Stimulated activated CD8-positive, alpha-beta memory T cell treated with anti-CD3 and anti-CD28 coated beads, Interleukin-7, amount 100 ng/mL, for 48 hours (primary cell): ENCODE data around the gene IL1RAPL1.

Experiments
- DNase-seq, 2 donors: peaks; one replicate each; pipeline ENCODE4 v3.0.0-alpha.2; 2020; ENCODE audit warnings: low read depth in 1 of 2; ENCODE audit errors: extremely low read depth in 1 of 2

The IL1RAPL1 gene

DNA sequence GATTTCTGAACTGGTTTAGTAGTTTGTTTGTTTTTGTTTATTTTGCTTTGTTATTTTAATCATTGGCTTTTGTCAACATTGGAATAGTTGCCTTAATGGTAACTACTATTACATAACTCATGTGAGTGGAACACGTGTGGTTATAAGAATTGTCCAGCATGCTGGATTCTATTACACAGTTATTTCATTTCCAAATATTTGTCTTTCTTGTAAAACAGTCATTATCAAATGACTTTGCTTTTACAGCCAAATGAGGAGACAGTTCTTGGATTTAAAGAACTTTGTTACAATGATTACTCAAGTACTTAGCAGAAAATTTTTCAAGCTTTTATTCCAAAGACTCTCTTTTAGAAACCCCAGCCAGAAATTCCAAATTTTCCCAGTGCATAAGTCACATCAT lies 1112.0 kb downstream of the IL1RAPL1 start:
- DNase-seq: no peak

DNA sequence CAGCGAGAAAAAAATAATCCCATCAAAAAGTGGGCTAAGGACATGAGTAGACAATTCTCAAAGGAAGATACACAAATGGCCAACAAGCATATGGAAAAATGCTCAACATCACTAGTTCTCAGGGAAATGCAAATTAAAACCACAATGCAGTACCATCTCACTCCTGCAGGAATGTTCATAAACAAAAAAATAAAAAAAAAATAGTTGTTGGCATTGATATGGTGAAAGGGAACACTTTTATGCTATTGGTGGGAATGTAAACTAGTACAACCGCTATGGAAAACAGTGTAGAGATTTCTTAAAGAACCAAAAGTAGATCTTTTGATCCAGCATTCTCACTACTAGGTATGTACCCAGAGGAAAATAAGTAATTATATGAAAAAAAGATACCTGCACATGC lies 1119.8 kb downstream of the IL1RAPL1 start:
- no peak for DNase-seq

DNA sequence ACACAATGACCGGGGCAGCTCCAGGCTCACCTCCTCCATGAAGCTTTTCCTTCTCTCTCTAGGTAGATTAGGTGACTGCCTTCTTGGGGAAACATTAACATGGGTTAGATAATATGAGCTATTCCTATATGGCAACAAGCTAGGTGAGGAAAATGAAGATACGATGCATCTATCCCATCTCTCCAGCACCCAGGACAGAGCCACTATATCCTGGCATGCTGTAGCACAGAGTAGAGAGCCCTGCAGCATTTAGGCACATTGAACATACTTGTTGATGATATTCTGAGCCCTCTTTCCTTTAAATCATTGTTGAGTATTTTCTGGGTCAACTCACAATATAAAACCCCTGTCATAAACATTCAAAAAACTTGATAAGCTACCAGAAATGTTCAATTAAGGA lies 1133.9 kb downstream of the IL1RAPL1 start:
- DNase-seq: no peak

DNA sequence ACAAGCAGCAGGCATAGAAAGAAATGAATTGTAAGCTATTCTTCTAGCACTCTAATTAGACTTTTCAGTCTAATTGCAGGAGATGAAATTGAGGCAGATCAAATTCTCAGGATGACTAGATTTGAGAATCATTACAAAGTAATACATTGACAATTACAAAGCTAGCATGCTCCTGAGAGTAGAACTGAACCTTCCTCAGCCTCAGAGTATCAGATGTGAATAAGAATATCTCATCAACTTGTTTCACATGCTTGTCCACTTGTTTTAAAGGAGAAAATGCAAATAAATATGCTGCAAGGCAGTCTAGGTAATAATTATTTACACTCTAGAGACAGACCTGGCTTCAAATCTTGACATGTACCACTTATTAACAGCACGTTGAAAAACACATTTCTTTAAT lies 1137.1 kb downstream of the IL1RAPL1 start:
- no peak for DNase-seq

DNA sequence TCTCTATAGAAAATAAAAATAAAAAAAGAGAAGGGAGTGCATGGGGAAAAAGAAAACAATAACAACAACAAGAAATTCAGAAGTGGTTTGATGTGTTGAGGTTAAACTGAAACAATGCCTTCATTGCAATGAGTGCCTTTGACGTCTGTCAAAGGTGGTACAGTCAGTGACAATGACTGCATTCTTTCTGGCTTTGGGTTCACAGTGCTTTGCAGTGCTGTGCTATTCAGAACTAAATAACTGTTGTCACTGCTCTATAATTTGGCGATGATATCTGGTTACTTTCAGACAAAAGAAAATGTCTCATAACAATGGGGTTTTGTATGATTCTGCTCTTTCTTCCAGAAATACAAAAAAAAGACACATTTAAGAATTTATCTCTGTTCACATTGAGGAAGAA lies 1139.6 kb downstream of the IL1RAPL1 start:
- no peak for DNase-seq

DNA sequence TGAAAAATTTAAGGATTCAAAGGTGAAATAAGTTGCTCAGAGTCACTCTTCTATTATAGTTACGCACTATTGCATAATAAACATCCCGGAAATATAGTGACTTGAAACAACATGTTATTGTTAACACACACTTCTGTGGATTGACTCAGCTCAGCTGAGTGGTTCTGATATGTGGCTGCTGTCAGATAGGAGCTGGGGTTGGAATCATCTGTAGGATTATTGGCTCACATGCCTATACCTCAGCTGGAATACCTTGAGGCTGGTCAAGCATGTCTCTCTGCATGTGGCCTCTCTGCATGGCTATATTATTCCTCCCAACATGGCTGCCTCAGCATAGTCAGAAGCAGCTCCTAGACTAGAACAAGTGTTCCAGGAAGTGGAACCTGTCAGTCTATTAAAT lies 1141.4 kb downstream of the IL1RAPL1 start:
- no peak for DNase-seq

DNA sequence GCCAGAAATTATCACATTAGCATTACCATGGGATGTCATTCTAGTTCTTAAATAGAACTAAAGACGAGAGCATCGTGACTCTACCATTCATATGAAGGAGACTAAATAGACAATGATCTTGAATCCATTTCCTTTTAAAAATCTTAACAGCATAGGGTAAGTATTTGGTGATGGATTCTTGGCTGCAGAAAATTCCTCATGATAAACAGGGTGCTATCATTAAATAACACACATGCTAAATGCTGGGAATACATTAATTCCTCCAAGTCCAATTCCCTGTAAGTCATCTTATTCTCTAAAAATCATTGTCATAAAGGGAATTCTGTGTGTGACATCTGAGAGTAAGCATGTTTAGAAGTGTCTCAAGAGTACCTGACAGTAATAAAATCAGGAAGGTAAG lies 1157.7 kb downstream of the IL1RAPL1 start:
- DNase-seq: no peak

DNA sequence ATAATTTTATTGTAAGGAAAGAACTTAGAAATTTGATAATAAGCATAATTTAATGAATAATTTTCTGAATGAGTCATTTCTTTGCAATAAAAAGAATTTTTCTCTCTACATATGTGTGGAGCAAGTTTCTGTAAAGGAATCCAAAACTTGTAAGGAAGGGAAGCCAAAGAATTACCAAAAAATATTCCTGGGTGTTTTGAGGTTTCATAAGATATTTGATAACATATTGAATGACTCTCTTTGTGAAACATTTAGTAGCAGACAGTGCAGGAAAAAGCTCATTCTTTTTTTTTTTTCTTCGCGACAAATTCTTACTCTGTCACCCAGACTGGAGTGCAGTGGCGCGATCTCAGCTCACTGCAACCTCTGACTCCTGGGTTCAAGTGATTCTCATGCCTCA lies 1159.1 kb downstream of the IL1RAPL1 start:
- no peak for DNase-seq

DNA sequence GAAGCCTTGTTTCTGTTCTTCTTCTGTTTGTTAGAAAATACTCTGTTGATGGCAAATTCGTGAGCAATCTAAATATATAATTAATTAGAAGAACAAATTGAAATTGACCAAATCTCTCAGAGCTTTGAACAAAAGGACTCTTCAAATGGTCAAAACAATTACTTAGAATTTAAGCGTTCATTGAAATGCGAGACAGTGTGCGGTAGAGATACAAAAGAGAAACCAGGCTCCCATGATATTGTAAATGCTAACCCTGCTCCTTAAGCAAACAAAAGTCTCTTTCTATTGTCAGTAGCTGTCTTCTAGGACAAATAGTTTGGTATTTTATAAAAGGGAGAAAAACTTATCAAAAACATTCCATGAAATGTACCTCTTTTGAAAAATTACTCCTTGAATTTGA lies 1174.8 kb downstream of the IL1RAPL1 start:
- DNase-seq: no peak

DNA sequence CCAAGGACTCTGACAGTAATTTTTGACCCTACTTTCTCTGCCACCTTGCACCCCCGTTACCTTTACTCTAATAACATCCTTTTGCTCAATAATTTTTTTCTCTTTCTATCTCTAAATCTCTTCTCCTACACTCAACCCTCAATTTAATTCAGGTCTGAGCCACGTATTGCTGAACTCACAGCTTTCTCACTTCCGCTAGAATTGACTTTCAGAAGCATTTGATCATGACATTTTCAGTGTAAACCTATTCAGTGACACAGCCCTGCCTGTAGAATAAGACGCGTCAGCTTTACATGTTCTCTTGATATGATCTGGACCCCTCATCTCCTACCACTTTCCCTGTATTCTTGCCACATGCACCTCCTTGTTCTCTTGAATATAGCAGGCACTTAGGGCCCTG lies 1188.6 kb downstream of the IL1RAPL1 start:
- DNase-seq: no peak

DNA sequence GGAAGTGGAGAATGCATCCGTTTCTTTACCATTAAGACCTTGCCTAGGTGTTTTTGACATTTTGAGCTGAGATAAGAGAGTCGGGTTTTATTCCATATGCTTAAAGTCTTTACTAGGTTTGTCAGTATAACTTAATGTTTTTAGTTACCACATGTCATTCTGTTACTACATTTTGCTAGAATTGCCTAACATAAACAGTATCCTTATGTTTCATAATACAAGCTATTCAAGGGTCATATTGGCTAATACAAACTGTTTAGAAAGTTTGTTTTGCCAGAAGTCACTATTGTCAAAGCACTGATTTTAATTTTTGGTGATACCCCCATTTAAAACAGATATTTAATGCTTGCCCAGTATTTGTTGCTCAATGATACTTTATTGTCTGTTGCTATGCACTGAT lies 1200.4 kb downstream of the IL1RAPL1 start:
- DNase-seq: no peak

DNA sequence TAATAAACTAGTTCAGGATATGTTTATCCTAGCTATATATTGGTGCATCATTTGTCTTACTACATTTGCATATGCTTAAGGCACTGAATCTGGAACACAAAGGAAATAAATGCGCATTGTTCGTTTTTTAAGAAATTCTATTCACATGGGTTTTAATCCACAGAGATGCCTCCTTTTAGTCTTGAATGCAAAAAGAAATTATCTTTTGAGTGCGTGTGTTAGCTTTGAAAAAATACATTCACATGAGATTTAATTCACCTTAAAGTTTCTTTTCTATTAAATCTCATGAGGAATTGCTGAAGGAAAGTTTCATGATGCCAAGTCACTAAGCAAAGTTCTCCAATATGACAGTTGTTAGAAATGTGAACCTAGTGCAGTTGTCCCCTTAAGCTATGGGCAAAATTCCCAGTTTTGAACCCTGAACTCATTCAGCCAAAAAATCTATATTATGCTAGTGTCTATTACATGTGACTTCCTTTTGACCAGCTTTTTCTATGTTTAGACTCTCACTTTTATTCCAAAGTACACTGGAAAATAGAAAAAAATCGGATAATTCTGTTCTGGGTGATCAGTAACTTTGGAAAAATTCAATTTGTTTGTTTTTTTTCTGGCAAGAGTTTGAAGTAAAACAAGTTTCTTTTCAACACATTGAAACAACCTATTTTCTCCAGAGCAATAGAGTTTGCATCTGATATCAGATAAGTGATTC lies 1201.9 kb downstream of the IL1RAPL1 start:
- no peak for DNase-seq

DNA sequence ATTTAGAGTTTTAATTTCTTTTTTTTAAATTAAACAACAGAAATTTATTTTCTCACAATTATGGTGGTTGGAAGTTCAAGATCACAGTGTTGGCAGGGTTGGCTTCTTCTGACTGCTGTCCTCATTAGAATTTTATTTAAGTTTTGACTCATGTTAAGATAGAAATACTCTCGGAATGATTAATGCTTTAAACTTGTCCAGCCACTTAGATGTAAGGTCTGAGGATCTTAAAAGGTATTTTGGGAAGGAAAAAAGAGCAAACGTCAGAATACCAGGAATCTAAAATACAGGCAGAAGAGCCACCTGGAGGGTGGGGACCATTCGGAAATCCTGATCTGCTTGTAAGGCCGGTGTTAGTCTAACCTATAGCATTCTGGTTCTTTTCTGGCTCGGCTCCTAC lies 1205.1 kb downstream of the IL1RAPL1 start:
- no peak for DNase-seq

DNA sequence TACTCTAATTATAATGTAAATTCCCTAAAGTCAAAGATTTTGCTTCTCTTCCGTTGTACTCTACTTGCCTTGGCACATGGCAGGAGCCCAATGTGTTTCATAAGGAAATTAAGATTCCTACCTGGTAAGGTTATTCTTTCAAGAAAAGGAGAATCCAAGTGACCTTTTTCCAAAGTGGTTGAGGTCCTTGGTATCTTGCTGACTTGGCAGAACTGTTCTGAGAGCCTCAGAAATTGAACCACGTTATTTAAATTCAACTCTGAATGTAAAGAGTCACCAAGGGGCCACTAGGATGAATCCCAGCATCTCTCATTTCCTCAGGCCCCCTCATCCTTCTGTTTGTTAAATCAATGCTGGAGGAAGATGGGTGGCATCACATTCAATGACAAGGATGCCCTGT lies 1209.9 kb downstream of the IL1RAPL1 start:
- DNase-seq: no peak

DNA sequence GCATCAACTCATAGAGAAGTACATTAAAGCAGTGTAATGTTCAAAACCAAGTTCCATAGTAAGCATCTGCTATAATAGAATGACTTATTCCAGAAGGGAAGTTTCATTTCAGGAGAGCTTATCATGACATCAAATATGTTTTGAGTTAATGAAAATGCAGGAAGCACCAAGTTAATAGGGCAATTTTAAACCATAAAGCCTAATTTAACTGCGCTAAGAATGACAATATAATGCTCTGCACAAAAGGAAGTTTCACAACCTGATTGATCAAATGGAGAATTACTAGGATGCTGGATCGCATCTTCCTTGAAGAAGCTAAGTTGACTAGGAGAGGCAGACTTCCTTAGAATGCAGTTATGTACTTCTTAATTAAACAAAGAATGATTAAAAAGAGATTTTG lies 1211.2 kb downstream of the IL1RAPL1 start:
- no peak for DNase-seq

DNA sequence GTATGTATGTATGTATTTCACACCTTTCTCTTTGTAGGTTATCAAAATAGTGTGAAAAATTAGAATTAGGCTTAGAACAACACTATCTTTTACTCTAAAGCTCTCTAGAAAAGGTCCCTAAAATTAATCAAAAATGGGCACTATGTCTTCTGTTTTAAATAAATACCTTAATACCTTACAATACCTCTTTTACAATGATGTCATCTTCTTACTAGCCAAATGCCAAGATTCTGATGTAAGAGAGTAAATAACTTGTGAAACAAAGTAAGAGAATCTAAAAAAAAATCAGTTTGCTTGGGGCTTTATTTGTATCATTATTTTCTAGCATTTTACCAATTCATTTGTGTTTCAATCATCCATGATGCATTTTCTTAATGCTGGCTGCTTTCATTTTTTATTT lies 1225.9 kb downstream of the IL1RAPL1 start:
- no peak for DNase-seq

DNA sequence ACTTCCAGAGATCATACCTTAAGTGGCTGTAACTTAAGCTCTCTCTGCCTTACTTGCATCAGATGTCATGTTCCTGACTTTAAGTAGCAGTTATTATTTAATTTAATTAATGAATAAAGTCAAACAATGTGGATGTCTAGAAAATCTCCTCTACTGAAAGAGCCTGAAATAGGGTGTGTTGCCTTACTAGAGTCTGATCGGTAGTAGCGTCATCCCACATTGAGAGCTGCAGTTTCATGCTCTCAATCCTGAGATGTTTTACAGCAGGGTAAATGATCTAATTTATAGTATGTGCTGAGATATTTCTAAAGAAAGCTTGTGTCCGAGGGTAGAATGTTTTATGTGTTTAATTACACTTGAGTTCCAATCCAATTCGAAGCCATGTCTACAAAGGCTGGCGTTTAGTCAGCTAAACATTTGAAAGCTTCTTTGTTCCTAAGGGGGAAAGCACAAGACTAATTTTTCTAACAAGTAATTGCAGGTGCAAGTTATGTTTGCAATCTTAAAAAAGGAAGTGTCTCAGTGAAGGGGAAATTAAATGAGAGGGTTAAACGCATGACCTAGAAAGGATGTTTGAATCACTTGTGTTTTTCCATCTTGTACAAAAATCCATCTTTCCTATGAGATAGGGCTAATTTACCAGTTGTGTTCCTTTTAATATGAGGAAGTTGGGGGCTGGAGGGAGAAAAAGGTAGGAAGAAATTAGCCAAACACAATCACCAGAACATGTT lies 1237.1 kb downstream of the IL1RAPL1 start:
- no peak for DNase-seq

DNA sequence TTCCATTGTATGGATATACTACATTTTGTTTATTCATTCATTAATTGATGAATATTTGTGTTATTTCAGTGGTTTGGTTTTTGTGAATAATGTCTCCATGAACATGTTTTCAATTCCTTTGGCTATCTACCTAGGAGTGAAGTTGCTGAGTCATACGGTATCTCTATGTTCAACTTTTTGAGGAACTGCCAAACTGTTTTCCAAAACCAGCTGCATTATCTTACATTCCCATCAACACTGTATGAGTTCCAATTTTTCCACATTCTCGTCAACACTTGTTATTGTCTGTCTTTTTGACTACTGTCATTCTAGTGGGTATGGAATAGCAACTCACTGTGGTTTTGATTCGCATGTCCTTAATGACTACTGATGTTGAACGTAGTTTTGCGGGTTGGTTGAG lies 1239.5 kb downstream of the IL1RAPL1 start:
- no peak for DNase-seq

DNA sequence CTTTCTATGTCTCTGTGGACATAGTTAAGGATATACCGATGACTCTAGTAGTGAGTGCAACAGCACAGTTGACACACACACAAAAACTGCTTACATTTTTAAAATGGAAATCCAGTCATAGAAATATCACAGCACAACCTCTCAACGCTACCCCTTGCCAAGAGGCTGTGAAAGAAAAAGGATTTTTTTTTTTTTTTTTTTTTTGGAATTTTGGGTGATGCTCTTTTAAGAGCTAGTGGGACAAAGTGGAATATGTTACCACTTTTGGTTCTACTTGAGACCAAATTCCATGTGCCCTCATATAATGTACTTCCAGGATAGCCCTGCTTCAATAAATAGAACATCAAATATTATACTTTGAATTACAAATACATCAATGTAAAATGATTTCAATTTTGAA lies 1247.1 kb downstream of the IL1RAPL1 start:
- no peak for DNase-seq

DNA sequence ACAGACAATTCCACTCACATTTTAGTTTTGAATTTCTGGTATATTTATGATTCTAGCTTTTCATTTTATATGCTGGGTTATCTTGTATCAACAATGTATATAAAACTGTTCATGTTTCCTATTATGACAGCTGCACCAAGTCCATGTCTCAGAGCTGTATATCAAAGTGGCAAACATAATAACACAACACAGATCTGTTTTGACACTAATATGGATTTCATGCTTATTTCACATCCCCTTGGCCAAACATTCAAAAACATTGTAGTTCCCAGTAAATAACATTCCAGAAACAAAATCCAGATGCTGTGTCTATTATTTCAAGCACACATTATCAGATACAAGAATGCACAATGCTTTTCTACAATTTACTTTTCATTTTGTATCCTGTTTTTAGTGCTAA lies 1247.5 kb downstream of the IL1RAPL1 start:
- no peak for DNase-seq

DNA sequence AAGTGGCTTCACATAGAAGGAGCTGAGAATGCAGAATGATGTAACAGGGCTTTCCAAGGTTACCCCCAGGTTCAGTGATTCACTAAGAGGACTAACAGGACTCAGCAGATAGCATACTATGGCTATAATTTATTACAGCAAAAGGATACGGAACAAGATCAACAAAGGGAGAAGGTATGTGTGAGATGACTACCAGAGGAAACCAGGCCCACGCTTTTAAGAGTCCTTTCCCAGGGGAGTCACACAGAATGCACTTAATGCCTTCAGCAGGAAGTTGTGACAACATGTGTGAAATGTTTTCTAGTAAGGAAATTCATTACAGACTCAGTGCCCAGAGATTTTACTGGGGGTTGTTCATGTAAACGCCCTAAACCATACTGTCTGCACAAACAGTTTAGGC lies 1254.5 kb downstream of the IL1RAPL1 start:
- DNase-seq: no peak

DNA sequence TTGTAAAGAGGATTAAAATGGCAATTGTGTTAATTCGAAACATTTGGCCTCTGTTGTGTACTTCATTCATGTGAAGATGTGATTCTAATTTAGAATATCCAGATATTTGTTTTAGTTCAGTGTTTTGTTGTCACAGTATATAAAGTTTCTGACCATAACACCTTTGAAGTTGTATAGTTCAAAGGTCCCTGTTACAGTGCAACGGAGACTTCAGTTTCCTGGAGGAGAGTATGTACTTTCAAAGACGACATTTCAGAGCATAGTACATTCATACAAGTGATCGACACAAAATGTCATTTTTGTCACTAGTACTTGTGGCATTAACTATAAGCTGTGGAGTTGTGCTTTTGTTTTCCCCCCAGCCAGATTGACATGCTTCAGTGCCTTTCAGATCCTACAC lies 1255.3 kb downstream of the IL1RAPL1 start:
- no peak for DNase-seq
